Measurements from ENCODE around the gene ACAP1.
A peak's percentile ranks its signal among the peaks of the same experiment; 100 is the strongest.

The ACAP1 gene, protein sequence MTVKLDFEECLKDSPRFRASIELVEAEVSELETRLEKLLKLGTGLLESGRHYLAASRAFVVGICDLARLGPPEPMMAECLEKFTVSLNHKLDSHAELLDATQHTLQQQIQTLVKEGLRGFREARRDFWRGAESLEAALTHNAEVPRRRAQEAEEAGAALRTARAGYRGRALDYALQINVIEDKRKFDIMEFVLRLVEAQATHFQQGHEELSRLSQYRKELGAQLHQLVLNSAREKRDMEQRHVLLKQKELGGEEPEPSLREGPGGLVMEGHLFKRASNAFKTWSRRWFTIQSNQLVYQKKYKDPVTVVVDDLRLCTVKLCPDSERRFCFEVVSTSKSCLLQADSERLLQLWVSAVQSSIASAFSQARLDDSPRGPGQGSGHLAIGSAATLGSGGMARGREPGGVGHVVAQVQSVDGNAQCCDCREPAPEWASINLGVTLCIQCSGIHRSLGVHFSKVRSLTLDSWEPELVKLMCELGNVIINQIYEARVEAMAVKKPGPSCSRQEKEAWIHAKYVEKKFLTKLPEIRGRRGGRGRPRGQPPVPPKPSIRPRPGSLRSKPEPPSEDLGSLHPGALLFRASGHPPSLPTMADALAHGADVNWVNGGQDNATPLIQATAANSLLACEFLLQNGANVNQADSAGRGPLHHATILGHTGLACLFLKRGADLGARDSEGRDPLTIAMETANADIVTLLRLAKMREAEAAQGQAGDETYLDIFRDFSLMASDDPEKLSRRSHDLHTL

DNA sequence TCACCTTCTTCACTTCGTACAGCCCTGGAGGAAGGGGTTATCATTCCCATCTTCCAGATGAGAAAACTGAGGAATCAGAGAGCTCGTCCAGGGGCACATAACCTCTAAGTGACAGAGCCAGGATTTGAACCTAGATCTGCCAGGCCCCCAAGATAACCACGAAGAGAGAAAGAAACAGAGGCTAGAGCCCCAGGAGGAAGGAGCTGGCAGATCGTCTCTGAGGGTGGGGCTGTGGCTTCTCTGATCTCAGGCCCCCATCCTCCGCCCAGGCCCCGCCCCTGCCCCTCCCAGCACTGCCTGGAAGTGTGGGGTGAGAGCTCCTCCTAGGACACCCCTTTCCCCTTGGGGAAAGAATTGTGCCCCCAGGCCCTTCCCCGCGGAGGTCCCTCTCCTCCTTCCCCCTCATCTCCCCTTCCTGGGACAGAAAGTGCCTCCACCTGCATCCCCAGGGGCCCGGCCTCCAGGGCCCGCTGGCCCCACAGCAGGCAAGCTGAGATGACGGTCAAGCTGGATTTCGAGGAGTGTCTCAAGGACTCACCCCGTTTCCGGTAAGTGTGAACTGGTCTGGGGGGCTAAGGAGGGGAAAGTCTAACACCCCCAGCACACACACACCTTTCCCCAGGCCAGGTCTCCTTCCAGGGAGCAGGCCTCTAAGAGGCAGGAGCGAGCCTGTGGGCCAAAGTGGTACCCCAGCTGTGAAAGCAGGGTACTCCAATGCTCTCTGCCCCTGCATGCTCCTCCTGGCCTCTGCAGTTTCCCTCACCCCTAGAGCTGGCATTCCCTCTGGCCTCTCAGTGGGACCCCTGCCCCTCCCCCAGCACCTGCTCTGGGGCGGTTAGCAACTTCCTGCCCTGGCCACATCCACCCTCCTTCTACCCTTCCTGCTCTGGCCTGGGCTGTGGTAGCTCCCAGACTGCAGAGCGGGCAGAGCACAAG is at the start of gene ACAP1:
TSS of gene ACAP1 (plus strand) at position 290 of the 936 bp plus-strand sequence. CDS start at position 496, 206 bp downstream.
- DNase-seq (ENCODE audit: low read depth) = no peak

DNA sequence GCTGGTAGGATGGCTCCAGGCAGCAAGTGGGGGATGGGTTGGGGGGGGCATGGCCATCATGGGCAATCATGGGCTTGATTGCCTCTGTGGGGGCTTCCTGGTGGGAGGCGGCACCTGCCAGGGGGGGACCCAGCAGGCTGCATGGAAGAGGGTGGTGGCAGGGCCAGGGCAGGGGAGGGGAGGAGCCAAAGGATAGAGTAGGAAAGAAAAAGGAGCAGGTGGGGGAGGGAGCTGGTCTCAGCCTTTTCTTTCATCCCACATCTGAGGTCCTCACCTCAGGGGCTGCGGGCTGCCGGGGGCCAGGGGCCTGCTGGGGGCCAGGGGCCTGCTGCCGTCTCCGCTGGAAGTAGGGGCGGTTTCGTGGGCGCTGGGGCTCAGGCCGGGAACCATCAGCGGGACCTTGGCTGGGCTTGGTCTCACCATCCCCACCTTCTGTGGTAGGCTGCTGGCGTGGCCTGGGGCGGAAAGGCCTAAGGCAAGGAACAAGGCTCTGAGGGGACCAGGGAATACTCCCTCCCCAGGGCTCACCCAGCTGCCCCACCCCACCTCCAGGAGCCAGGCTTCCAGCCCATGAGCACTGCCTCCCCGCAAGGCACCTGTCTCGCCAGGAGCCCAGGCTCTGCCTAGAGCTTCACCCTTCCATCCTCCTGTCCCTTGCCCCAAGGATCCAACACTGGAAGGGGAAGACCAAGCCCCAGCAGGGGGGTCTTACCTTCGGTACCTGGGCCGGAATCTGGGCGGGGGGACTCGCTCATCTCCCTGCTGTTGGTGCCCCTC is 46.9 kb upstream of the ACAP1 start:
- no peak for DNase-seq (ENCODE audit: low read depth)

DNA sequence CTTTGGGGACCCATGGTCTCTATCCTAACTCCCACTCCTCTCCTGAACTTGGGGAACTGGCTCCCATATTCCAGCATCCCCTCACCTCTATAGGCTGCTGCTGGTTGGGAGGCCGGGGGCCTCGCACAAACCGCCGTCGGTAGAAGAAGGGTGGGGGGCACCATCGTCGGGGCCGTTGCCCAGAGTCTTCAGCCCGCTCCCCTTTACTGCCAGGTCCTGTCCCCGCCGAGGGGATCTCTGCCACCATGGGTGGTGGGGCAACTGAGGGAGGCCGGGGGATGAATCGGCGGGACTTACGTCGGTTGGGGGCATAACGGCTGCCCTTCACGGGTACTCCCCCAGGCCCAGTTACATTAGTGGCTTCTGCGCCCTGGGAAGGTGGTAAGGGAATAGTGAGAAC is 46.2 kb upstream of the ACAP1 start:
- no peak for DNase-seq (ENCODE audit: low read depth)

DNA sequence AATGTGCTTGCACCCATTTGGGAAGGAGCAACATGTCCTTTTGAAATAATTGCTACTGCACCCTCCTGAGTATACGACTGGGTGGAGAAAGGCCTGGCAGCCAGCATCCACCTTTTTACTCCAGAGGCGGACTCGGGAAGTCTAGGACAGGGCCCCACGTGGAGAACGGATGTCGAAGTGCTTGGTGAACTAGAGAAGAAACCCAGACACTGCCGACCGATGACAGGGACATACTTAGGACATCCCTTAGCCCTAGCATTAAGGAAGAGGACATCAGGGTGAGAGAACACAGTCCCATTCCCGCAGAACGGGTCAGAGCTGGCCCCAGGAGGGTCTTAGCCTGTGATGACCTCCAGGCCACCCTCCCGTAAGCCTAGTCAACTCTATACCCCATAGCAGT is 45.6 kb upstream of the ACAP1 start:
- DNase-seq (ENCODE audit: low read depth) = no peak

DNA sequence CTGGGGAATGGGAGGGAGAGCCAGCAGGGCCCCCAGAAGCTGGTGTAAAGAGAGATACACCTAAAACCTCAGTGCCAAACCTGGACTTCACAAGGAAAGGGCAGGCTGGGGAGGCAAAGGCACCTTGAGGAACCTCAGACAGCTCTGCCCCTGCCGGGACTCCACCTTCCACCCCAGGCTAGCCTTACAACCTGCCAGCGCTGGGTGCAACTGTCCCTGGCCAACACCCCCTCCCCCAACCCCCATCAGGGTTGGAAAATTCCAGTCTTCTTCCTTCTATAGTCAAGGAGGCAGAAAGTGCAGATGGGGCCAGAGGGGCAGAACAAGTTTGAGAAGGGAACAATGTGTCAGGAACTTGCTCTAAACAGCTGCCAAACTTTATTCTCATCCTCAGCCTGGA is 44.1 kb upstream of the ACAP1 start:
- no peak for DNase-seq (ENCODE audit: low read depth)

DNA sequence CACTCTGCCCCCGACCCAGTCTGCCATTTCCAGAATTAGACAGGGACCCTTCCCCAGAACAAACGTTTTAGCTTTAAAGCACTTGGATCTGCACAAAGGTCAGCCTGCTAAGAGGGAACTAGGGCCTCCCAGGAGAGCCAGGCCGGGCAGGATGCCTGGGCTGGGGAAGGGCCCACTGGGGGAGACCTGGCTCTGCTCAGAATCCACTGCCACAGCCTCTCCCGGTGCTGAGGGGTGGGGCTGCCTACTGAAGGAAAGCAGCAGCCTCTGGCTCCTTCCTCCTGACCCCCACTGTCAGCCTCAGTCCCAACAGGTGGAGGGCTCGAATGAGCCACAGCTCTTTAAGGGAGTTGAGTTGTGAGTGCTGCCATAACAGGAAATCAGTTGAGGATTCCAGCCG is 43.6 kb upstream of the ACAP1 start:
- no peak for DNase-seq (ENCODE audit: low read depth)

DNA sequence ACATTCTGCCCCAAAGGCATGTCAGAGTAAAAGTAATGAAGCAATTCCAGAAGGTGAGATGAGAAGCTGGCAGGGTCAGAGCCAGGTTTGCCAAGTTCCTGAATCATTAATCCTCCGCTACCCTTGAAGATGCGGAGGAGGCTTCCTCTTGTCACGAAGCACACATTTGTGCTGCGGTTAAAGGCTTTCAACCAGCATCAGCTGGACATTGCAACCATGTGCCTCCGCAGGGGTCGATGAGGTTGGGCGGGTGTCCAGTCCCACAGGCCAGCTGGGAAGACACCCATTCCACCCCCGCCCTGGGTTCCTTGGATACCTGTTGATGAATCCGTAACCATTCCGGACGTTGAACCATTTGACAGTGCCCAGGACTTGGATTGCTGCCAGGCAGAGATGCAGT is 43.2 kb upstream of the ACAP1 start:
- no peak for DNase-seq (ENCODE audit: low read depth)

DNA sequence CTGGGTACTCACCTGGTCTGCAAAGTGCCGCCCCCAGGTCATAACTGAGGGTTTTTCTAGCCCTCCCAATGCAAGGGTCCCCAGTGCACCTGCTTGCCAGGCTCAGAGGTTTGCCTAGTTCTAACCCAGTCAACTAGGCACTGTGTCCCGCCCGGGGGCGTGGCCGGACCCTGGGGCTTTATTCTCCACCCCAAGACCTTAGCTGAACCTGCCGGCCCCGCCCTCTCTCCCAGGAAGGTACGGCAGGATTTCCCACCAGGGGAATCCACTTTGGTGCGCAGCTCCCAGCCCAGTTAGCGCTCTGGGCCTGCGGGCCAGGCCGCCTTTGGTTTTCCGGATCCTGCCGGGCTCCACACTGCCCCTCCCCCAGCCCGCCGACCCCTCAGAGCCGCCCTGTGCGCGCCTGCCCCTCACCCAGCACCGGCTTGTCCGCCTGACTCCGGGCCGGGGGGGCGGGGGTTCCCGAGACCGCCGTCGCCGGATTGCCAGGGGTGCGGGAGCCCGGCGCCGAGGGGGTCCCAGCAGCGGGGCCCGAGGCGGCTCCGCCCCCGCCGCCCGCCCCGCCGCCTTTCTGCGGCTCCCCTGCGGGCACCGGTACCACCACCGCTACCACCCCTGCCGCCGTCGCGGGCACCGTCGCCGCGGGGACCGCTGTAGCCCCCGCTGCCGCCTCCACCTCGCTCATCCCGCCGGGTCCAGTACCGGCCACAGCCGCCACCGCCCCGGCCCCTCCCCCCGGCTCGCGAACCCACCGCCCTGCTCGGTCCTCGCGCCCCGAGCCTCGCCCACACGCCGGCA is 42.3 kb upstream of the ACAP1 start:
- DNase-seq (ENCODE audit: low read depth) = no peak

DNA sequence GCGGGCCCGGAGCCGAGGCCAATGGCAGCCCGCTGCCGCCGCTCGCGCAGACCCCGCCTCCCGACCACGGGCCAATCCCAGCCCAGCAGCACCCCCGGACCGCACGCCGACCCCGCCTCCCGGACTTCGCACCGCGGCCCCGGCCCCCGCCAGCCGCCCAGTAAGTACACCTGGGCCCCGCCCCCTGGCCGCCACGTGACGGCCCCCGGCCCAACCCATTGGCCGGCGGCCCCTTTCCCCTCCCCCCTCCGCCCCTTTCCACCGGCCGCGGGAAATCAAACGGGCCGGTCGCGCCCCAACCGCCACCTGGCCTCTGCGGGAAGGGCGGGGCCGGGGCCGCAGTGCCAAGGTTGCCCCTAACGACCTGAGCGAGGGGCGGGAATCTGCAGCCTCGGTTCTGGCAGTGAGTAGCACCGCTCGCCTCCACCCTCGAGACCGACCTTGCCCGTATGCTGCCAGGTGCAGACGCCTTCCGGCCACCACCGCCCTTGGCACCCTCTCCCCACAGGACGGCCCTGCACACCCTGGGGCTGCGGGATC is 41.6 kb upstream of the ACAP1 start, which contains the start of gene YBX2:
TSS of gene YBX2 (minus strand) at position 26 of the 540 bp plus-strand sequence. CDS start 139 bp downstream, outside the sequence.
- DNase-seq (ENCODE audit: low read depth) = no peak

DNA sequence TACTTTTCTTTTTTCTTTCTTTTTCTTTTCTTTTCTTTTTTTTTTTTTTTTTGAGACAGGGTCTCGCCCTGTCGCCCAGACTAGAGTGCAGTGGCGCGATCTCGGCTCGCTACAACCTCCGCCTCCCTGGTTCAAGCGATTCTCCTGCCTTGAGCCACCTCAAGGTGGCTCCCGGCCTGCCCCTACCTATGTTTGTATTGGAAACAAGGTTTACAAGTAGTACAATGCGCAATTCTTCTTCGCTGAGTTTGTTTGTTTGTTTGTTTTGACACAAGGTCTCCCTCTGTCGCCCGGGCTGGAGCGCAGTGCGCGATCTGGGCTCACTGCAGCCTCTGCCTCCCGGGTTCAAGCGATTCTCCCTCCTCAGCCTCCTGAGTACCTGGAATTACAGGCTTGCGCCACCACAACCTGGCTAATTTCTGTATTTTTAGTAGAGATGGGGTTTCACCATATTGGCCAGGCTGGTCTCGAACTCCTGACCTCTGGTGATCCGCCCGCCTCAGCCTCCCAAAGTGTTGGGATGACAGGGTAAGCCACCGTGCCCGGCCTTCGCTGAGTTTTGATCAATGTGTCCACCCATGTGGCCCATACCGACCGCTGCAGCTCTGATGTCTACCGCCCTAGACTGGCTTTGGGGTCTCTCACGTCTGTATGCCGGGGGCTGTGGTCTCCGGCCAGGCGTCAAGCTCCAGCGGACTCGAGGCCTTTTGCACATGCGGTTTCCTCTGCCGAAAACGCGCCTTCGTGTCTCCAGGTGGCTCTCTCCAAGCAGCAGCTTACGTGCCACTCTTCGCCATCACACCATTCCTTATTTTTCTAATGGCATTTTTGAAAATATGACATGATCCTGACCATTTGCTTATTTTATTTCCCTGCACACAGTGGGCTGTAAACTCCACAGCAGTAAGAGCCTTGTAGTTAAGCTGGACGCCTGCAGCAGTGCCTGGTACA is 40.8 kb upstream of the ACAP1 start:
- no peak for DNase-seq (ENCODE audit: low read depth)

DNA sequence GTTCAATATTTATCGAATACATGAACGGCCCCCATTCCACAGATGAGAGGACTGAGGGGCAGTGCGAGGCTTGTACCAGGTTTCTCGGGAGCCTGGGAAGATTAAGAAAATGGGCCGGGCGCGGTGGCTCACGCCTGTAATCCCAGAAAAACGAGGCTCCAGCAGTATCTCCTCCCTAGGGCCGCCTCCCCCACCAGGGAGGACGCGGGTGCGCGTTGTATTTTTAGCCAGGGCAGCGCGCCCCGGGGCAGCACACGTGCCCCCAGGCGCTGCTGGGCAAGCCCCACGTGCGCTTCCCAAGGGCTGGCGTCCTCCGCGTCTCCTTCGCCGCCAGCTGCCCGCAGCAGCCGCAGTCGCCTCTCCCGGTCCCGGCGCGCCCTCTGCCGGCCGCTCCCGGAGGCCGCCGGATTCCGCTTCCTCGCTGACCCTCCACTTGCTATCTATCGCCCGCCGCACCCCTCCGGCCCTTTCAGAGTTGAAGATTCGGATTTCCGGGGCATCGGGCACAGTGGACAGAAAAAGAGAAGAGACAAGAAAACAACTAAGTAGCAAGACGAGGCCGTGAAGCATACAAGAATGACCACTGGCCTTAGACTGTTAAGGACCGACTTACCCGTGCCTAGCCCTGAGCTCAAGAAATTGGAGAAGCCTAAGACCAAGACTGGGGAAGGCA is 40.0 kb upstream of the ACAP1 start:
- no peak for DNase-seq (ENCODE audit: low read depth)

DNA sequence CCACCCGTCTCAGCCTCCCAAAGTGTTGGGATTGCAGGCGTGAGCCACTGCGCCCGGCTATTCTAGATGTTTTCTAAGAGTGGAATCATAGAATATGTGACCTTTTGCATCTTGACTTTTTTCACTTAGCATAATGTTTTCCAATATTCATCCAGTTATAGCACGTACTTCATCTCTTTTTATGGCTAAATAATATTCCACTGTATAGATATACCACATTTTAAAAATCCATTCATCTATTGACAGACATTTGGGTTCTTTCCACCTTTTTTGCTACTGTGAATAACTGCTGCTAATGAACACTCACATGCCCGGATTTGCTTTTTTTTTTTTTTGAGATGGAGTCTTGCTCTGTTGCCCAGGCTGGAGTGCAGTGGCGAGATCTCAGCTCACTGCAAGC is 32.1 kb upstream of the ACAP1 start:
- DNase-seq (ENCODE audit: low read depth) = no peak

DNA sequence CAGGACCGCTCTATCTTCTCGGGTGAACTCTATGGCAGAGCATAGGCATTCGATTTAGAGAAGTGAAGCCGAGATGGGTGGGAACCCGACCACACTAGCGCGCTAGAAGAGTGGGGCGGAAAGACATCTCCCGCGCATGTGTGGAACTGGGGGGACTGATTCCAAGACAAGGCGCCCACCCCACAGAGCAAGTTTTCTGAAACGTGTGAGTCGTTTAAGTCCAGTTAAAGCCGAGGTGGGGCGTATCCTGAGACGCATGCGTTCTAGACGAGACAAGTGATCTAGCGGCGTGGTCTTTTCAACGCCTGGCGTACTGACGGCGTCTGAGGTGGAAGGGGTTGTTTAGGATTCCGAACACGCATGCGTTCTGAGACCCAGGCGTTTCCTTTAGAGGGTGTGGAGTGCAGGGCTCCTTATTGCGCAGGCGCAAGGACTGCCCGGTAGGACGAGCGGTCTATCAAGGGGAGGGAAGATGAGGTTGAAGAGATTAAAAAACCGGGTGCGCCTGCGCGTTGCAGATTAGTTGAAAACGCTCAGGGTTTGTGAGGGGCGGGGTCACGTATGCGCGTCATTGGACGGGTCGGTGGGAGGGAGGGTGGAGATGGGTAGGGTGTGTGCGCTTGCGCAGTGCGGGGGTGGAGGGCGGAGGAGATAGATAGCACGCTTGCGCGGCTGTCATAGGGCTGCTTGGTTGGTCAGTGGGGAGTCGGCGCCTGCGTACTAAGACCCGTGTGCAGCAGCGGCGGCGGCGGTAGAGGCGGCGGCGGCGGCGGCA is 29.2 kb upstream of the ACAP1 start, which contains the start of gene EIF5A:
TSS of gene EIF5A (plus strand) at position 718 of the 775 bp plus-strand sequence. CDS start 2,008 bp downstream, outside the sequence.
- peak; percentile 95 for DNase-seq (ENCODE audit: low read depth)

DNA sequence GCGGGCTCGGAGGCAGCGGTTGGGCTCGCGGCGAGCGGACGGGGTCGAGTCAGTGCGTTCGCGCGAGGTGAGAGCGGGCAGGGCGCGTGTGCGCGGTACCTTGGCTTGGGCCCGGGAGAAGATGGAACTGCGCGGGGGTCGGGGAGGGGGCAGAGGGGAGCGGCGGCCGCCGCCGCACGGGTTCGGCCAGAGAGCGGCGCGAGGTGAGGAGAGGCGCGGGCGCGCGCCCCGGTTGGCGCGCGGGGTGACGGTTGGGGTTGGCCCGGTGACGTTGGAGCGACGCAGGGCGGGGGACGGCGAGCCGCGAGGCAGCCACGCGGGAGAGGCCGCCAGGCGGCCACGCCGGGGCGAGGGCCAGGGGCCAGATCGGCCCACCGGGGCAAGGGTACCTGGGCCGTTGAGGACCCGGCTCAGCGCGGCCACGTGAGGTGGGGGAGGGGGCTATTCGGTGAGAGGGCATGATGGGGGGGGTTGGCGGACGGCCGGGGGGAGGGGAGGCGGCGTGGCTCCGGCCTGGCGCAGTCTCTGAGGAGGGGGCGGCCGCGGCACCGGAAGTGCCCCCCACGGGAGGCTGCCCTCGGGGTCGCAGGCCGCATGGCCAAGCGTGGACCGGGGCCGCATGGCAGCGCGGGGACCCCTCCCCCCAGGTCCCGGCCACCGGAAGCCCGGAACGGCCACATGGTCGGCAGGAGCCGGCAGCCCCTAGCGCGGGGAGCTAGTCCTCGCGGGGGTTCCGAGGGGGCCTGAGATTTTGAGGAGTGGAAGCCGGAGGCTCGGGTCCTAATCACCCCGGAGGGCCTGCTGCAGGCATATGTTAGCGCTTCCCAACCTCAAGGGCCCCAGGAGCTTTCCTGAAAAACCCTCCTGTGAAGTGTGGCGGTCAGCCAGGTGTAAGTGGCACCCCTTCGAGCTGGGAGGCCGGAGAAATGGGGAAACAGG is 28.4 kb upstream of the ACAP1 start:
- DNase-seq (ENCODE audit: low read depth) = no peak

DNA sequence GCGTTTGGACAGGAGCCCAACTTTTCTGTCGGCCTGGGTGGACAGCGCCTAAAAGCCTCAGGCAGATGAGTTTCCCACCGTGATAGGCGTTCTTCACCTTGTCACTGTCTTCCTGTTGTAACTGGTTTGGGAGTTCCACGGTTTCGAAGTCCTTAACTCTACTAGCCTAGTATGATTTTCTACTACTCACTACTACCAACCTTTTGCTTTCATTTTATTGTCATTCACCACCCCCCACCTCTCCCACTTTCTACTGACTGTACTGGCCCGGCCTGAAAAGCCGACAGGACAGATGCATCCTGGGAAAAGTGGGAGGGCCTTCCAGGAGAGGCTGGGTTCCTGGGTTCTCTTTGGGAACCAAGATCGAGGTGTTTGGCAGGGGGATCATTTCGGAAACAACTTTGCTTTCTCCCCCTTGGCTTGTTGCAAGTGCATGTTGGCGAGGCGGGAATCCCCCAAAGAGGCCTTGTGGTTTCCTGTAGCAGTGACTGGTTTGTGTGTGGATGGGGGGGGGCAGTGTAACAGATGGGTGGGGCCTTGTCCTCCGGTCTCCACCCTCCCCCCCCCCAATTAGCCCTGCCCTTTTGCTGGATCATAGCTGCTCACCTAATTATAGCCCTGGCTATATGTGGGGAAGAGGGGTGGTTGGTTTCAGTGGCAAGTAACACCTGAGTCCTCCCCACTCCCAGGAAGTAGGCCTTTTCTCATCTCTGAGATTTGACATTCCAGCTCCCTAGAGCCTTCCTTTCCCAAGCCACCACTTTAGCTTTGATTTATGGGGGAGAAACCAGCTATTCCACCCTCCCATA is 27.5 kb upstream of the ACAP1 start:
- DNase-seq (ENCODE audit: low read depth) = no peak

DNA sequence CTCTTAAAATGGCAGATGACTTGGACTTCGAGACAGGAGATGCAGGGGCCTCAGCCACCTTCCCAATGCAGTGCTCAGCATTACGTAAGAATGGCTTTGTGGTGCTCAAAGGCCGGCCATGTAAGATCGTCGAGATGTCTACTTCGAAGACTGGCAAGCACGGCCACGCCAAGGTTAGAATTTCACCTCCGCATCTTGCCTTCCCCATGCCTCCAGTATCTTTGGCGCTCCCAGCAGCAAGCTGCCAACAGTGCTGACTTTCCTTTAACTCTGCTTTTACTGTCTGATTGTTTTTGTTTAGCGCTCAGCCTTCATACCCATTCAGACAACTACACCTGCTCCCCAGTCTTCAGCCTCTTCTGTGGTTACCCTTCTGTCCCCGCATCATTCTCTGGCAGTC is 26.7 kb upstream of the ACAP1 start:
- no peak for DNase-seq (ENCODE audit: low read depth)

All from HS-27A (cell line).